ENCODE results near the gene CRY2.

CRY2 gene

DNA sequence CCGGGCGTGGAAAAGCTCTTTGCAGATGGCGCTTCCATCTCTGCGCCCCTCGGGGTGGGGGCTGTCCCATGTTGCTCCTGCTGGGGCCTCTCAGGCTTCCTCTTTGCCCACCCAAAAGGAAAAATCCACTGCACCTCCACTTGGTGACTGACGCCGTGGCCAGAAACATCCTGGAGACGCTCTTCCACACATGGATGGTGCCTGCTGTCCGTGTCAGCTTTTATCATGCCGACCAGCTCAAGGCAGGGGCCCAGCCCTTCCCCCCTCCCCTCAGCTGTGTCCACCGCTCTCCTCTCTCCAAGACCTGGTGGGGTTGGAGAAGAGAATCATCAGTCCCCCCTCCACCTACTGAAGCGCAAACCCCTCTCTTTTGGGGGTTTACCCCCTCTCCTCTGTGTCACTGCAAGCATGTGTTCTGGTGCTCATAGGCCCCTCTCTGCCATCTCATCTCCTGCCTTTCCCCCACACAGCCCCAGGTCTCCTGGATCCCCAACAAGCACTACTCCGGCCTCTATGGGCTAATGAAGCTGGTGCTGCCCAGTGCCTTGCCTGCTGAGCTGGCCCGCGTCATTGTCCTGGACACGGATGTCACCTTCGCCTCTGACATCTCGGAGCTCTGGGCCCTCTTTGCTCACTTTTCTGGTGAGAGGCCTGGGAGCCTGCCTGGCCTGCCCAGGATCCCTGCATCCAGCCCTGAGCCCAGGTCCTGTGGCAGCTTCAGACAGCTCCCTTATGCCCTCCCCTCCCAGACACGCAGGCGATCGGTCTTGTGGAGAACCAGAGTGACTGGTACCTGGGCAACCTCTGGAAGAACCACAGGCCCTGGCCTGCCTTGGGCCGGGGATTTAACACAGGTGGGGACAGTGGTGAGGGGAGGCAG lies 77.0 kb downstream of the CRY2 start:
- no peak for DNase-seq
- Histone ChIP-seq H3K4me3 (ENCODE audit: low read depth, low read length) (no peak overlapping the region), H3K27ac (no peak overlapping the region), H3K36me3 (peaks cover 13% of the 10 kb centered on the region), H3K27me3 (ENCODE audit: insufficient read depth, low read depth, severe bottlenecking) (no peaks in the 10 kb centered on the region), H3K9me3 (ENCODE audit: severe bottlenecking) (no peaks in the 10 kb centered on the region)
- TF ChIP-seq, protein P1, sequence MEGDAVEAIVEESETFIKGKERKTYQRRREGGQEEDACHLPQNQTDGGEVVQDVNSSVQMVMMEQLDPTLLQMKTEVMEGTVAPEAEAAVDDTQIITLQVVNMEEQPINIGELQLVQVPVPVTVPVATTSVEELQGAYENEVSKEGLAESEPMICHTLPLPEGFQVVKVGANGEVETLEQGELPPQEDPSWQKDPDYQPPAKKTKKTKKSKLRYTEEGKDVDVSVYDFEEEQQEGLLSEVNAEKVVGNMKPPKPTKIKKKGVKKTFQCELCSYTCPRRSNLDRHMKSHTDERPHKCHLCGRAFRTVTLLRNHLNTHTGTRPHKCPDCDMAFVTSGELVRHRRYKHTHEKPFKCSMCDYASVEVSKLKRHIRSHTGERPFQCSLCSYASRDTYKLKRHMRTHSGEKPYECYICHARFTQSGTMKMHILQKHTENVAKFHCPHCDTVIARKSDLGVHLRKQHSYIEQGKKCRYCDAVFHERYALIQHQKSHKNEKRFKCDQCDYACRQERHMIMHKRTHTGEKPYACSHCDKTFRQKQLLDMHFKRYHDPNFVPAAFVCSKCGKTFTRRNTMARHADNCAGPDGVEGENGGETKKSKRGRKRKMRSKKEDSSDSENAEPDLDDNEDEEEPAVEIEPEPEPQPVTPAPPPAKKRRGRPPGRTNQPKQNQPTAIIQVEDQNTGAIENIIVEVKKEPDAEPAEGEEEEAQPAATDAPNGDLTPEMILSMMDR (IDR thresholded peaks at IDR 0.05; ENCODE audit: low read depth, low read length): no peak

DNA sequence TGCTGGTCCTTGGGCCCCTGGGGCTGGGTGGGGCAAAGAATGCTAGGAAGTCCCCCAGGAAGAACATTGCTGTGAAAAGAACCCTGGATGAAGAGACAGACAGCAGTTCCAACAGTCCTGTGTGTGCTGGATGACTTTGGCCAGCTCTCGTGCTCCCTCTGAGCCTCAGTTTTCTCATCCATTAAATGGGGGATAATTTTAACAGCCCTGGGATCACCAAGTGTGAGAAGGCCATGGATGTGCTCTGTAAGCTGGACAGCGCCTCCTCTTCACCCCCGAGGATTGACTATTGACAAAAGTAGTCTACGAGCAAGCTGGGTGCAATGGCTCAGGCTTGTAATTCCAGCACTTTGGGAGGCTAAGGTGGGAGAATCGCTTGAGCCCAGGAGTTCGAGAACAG lies 77.7 kb downstream of the CRY2 start:
- H3K4me3 ChIP-seq (ENCODE audit: low read depth, low read length): no peak overlapping the region
- no peak overlapping the region for H3K27ac ChIP-seq
- no peaks in the 10 kb centered on the region for H3K27me3 ChIP-seq (ENCODE audit: insufficient read depth, low read depth, severe bottlenecking)
- H3K36me3 ChIP-seq: peaks cover 13% of the 10 kb centered on the region
- no peak for DNase-seq
- TF ChIP-seq, protein P1 (IDR thresholded peaks at IDR 0.05; ENCODE audit: low read depth, low read length): no peak
- no peaks in the 10 kb centered on the region for H3K9me3 ChIP-seq (ENCODE audit: severe bottlenecking)

DNA sequence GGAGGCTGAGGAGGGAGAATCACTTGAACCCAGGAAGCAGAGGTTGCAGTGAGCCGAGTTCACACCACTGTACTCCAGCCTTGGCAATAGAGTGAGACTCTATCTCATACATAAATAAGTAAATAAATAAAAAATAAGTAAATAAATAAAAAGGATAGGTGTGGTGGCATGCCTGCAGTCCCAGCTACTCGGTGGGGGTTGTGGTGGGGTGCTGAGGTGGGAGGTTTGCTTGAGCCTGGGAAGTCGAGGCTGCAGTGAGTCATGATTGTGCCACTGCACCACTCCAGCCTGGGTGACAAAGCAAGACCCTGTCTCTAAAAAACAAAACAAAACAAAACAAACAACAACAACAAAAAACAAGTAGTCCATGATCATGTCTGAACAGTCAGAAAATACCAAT lies 78.3 kb downstream of the CRY2 start:
- no peak for DNase-seq
- peaks cover 13% of the 10 kb centered on the region for H3K36me3 ChIP-seq
- H3K27me3 ChIP-seq (ENCODE audit: insufficient read depth, low read depth, severe bottlenecking): no peaks in the 10 kb centered on the region
- no peak overlapping the region for H3K4me3 ChIP-seq (ENCODE audit: low read depth, low read length)
- no peaks in the 10 kb centered on the region for H3K9me3 ChIP-seq (ENCODE audit: severe bottlenecking)
- TF ChIP-seq, protein P1 (IDR thresholded peaks at IDR 0.05; ENCODE audit: low read depth, low read length): no peak
- H3K27ac ChIP-seq: no peak overlapping the region

DNA sequence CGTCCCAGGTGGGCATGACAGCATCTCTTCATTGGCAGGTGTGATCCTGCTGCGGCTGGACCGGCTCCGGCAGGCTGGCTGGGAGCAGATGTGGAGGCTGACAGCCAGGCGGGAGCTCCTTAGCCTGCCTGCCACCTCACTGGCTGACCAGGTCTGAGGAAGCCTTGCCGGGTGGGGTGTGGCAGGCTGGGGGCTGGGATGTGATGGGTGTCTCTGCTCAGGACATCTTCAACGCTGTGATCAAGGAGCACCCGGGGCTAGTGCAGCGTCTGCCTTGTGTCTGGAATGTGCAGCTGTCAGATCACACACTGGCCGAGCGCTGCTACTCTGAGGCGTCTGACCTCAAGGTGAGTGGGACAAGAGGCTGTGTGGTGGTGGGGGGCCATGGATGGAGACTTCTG lies 78.7 kb downstream of the CRY2 start:
- no peaks in the 10 kb centered on the region for H3K9me3 ChIP-seq (ENCODE audit: severe bottlenecking)
- TF ChIP-seq, protein P1 (IDR thresholded peaks at IDR 0.05; ENCODE audit: low read depth, low read length): no peak
- no peak for DNase-seq
- H3K4me3 ChIP-seq (ENCODE audit: low read depth, low read length): no peak overlapping the region
- no peaks in the 10 kb centered on the region for H3K27me3 ChIP-seq (ENCODE audit: insufficient read depth, low read depth, severe bottlenecking)
- peaks cover 13% of the 10 kb centered on the region for H3K36me3 ChIP-seq
- no peak overlapping the region for H3K27ac ChIP-seq

DNA sequence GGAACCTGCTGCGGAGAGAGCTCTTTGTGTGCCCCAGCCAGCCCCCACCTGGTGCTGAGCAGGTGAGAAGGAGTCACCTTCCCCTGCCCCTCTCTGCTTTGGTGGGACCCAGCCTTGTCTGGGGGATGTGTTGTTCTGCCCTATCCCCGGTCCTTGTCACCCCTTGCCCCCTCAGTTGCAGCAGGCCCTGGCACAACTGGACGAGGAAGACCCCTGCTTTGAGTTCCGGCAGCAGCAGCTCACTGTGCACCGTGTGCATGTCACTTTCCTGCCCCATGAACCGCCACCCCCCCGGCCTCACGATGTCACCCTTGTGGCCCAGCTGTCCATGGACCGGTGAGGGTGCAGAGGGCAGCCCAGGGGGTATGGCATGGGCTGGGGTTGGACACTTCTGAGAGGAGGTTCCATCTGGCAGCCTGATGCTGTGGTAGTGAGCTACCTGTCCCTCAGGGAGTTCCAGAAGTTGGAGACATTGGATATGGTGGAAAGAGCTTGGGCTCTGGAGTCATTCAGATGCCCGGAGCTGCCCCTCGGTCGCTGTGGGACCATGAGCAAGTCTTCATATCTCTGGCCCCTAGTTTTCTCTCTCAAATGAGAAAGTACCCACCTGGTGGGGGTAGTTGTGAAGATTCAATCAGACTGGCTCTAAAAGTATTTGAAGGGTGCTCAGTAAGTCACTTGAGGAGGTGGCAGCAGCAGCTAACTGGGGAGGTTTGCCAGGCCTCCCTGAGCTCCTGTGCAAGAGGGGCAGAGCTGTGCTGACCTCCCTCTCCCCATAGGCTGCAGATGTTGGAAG lies 79.5 kb downstream of the CRY2 start:
- no peak overlapping the region for H3K27ac ChIP-seq
- no peak overlapping the region for H3K4me3 ChIP-seq (ENCODE audit: low read depth, low read length)
- H3K9me3 ChIP-seq (ENCODE audit: severe bottlenecking): no peaks in the 10 kb centered on the region
- no peak for DNase-seq
- peaks cover 13% of the 10 kb centered on the region for H3K36me3 ChIP-seq
- no peaks in the 10 kb centered on the region for H3K27me3 ChIP-seq (ENCODE audit: insufficient read depth, low read depth, severe bottlenecking)
- TF ChIP-seq, protein P1 (IDR thresholded peaks at IDR 0.05; ENCODE audit: low read depth, low read length): no peak

Data from WERI-Rb-1 (cell line).